ENCODE results near the gene ELMO1.
A peak's percentile ranks its signal among the peaks of the same experiment; 100 is the strongest.

ELMO1 gene

DNA sequence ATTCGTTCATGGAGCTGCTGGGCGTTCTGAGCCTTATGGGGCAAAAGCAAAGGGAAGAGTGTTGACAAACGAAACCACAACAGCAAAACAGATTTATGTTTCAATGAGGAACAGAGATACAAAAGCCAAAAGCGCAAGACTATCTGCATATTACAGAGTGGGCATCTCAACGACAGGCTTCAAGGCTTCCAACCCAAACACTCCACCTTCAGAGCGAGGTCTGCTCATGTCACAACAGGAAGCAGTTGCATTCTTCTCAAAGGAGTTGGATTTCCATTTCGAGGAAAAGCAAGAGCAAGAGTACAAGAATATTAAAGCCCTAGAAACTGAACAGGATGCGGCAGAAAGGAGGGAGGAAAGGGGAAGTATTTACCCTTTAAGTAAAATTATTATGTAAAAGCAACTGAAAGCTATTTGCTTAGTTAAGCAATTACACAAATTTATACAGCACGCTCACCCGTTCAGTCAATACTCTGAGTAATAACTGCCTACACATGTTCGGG, 189.3 kb downstream of the ELMO1 start:
- no peak for DNase-seq

GRCh38 chr7:37256631-37257030, 192.0 kb downstream of the ELMO1 start:
- no peak for DNase-seq

- DNase-seq, result no peak
These were observed 193.2 kb downstream of the ELMO1 start for GRCh38 chr7:37255327-37255944.

DNA sequence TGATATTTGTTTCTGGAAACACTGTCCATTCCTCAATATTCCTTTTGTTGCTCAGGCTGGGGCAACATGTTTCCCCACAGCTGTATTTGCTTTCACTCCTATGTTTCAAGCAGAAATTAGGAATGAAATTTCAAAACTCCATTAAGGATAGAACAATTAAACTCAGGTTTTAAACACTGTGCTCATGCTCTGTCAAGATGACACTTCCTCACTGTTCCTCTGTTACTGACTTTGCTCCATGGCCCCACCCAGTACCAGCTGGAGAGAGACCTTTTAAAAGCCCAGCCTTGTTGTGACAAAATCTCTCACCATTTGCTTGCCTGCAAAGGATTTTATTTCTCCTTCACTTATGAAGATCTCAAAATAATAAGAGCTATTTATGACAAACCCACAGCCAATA, 197.4 kb downstream of the ELMO1 start:
- DNase-seq, result no peak

GRCh38 chr7:37249240-37249639, 199.4 kb downstream of the ELMO1 start:
- DNase-seq, result no peak

- DNase-seq, result no peak
These were observed 200.2 kb downstream of the ELMO1 start for GRCh38 chr7:37248396-37248861.

DNA sequence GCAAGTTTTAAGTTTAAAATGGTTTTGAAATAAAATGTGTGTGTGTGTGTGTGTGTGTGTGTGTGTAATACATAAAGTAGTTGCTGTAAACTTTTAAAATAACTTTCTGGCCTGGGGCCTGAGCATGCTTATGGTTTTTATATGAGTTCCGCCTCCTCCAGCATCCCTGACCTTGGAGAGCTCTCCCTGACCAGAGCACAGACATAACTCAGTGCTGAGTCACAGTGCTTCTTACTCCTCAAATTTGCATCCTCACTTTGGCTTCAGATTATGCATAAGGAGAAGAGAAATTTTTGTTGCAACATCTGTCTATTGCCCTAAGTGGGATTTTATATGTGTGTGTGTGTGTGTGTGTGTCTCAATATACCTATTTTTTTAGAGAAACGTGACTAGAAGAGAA, 200.8 kb downstream of the ELMO1 start:
- no peak for DNase-seq

DNA sequence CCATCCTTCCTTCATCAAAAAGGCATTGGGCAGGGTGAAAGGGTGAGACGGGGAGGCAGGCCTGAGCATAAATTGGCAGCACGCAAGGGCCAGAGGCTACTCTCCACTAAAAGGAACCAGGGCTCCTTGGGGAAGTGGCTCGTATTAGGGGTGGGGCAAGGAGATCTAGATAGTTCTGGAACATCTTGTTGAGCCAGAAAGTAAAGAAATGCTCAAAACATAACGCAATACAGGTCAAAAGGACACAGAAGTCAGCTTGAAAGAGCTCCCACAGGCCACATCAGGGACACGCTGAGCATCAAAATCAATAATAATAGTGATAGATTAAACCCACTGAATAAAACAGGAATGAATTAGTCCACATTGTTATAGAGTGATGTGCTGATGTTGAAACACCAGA, 203.1 kb downstream of the ELMO1 start:
- DNase-seq, result no peak

- DNase-seq, result no peak
These were observed 211.8 kb downstream of the ELMO1 start for GRCh38 chr7:37236906-37237305.

DNA sequence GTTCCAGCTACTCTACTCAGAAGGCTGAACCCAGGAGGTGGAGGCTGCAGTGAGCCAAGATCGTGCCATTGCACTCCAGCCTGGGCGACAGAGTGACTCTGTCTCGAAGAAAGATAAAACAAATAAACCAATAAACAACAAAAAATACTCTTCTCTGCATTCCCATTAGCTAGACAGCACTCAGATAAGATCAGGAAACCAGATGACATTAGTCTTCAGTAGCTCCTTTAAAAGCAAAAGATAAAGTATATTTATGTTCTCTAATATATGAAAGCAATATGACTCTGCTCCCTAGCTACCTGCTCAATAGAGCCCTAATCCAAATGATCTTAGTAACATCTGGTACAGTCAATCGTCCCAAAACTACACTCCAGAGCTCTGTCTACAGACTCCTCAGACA, 212.9 kb downstream of the ELMO1 start:
- no peak for DNase-seq

DNA sequence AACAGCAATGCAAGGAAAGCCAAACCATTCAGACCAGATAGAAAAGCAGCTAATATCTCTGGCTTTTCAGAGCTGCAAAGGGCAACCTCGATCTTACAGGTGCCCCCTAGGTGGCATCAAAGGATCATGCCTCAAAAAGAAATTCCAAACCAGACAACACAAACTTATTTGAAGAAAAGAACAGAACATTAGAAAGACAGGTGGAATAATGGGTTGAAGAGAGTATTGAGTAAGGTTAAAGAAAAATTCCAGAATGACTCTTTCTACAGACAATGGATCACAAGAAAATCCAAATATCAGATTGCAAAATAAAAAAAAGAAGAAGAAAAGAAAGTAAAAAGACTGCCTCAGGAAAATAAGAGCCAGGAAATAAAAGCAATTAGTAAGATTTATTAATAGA, 213.7 kb downstream of the ELMO1 start:
- DNase-seq, result peak; percentile 18

DNA sequence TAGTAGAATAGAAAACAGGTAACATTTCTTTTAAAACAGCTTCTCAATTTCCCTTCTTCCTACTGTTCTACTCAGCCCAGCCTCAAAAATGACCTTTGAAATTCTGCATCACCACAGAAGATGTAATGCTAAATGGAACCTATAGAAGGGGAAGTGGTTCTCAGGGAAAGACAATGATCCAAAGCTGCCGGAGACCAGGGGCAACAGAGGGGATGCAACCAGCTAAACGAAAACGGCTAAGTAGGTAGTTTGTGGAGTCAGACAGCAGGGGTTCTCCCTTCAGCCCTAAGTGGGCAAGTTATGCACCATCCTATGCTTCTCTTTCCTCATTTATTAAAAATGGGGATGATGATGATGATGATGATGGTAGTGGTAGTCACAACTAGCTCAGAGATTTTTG, 214.3 kb downstream of the ELMO1 start:
- DNase-seq, result no peak

DNA sequence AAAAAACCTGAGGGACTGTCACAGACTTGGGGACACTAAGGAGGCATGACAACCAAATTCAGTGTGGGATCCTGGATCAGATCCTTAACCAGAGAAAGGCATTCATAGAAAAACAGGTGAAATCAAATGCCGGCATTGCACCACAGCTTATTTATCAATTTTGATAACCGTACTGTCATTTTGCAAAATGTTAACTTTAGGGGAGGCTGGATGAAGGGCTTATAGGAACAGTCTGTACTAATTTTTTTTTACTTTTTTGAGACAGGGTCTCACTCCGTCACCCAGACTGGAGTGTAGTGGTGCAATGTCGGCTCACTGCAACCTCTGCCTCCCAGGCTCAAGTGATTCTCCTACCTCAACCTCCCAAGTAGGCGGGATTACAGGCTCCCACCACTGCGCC, 217.1 kb downstream of the ELMO1 start:
- DNase-seq, result no peak

DNA sequence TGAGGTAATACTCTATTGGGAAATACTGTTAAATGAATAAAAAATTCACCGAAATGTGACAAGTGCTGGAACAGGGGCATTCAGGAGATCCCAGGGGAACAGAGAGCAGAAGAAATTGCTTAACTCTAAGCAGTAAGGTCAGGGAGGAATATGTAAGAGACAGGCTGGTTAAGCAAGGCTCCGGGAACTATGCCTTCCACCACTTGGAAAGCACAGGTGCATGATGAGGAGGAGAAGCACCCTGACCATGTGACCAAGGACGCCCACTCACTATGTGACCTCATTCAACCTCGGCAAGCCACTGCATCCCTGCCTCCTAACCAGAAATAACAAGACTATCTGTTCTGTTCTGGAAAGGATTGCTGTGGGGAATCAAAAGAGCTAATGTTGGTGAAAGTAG, 218.4 kb downstream of the ELMO1 start:
- no peak for DNase-seq

DNA sequence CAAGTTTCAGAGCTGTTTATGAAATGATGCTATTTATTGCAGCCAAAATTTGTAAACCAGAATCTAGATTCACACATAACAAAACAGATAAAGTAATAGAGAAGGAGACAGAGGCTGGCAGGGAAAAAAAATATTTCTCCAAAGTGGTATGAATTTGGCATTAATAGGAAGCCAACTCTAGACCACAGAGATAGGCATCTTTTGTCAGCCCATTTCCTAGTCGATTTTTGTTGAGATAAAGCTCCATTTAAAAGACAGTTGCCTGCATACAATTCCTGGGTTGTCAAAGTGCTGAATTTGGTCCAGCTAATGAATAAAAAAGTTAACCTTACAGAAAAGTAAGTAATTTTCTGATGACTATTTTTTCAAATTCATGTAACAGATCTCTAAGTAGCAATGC, 219.3 kb downstream of the ELMO1 start:
- no peak for DNase-seq

- no peak for DNase-seq
These were observed 223.2 kb downstream of the ELMO1 start for GRCh38 chr7:37225285-37225969.

DNA sequence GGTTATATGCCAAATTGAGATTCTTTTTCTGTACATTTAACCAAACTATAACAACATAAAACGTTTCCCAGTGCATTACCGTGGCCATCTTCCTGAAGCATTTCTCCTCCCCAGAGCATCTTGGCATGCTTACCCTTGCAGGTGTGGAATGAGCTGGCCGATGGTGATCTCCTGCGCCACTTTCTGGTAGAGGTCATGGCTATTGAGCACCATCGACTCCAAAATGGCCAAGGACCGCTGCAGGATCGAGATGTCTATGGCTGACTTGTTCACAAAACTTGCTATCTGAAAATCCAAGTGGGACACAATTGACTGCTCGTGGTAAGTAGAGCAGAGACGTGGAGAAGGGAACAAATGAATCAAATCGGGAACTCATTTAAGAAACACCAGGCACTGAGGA, 223.9 kb downstream of the ELMO1 start:
- DNase-seq, result no peak

DNA sequence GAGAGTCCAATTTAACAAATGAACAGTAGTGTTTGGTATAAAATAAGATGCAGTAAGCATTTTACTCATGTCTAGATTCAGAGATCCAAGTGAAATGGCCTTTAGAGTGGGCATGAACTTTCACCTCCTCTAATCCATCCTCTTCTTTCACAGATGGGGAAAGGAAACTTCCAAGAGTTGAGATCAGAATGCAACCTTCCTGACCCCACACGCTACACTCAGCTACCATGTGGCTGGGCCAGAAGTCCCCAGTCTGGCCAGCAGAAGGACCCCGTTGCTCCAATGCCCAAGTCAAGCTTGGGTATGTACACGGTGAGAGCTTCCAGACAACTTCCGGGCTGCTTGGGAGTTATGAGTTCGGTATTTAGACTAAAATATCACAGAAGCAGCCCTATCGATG, 228.0 kb downstream of the ELMO1 start:
- DNase-seq, result no peak

GRCh38 chr7:37218956-37219355, 229.7 kb downstream of the ELMO1 start:
- no peak for DNase-seq

DNA sequence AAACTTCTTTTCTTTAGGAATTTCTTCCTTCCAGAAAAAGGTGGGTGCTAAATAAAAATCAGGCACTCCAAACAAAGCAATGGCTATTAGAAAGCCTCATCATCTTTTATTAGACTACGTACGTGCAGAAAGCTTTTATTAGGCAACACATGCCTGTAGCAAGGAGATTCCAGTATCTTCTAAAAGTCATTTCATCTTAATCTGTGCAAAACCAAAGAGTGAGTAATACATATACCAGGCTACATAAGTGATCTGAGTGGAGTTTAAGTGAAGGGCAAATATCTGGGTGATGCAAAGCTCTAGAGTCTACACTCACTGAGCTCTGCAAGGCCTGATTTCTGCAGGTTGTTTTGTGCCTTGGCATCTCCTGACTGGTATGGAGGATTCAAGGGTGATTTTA, 231.7 kb downstream of the ELMO1 start:
- DNase-seq, result no peak

DNA sequence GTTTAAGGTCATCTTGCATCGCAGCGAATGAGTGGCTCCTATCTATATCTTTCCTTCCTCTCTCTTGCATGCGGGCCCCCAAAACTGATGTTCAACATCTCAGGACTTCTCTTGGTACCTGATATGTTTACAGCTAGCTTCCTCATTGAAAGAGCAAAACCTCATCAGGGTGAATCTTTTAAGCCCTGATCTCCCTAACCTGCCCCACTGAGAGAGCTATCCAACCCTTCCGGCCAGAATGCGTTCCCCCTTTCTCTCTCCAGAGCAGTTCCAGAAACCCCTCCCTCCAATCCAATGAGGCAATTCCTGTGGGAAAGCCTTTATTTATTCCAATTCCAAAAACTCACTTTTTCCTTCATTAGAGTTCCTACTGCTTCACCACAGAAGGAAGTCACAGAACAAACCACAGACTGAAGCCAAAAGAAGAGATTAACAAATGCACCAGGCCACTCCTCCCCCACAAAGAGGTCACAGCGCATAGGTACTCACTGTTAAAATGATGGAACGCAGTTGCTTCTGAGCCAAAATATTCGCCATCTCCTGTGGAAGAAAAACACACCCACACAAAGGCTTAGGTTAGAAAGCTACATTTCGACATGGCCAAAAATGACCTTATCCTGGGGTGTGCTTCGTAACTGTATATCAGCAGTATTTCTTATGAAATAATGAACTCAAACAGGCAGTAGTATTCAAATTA, 232.4 kb downstream of the ELMO1 start:
- no peak for DNase-seq

GRCh38 chr7:37215290-37215923, 233.3 kb downstream of the ELMO1 start:
- no peak for DNase-seq

DNA sequence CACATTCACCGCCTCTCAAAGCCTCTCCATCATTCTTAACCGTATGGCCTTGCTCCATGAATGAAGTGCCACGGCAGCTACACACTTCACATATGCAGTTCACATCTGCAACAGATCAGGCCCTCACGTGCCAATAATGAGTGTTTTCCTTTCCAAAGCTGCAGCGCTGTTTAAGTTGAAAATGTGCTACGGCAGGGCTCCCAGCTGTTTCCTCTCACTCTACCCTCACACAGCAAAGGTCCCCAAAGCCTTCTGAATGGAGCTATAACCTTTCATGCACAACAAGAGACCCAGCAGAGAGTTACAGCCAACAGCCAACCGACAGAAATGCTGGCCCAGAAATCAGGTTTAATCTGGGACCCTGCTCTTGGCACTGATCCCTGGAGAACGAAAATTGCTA, 236.1 kb downstream of the ELMO1 start:
- no peak for DNase-seq

DNA sequence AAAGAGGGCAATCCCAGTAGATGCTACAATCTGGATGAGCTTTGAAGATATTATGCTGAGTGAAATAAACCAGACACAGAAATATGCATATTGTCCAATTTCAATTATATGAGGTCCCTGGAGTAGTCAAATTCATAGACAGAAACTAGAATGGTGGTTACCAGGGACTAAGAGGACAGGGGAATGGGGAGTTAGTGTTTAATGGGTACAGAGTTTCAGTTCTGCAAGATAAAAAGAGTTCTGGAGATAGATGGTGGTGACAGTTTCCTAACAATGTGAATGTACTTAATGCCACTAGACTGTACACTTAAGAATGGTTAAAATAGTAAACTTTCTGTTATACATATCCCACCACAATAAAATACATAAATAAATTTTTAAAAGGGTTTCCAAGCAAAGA, 236.6 kb downstream of the ELMO1 start:
- DNase-seq, result no peak
